GM18505 (cell line): ENCODE data around the gene FGFRL1.

ENCODE experiments used
- ATAC-seq: cut with Tn5 transposase; IDR thresholded peaks from one replicate; pipeline ENCODE4 v1.9.1; 2021; ENCODE audit not compliant: unreplicated experiment
- POLR2A ChIP-seq: IDR thresholded peaks from 4 replicates; pipeline ENCODE4 v1.6.1; 2011; ENCODE audit warnings: borderline replicate concordance; ENCODE audit not compliant: insufficient read depth, insufficient read length; ENCODE audit errors: extremely low read depth

Gene FGFRL1

DNA sequence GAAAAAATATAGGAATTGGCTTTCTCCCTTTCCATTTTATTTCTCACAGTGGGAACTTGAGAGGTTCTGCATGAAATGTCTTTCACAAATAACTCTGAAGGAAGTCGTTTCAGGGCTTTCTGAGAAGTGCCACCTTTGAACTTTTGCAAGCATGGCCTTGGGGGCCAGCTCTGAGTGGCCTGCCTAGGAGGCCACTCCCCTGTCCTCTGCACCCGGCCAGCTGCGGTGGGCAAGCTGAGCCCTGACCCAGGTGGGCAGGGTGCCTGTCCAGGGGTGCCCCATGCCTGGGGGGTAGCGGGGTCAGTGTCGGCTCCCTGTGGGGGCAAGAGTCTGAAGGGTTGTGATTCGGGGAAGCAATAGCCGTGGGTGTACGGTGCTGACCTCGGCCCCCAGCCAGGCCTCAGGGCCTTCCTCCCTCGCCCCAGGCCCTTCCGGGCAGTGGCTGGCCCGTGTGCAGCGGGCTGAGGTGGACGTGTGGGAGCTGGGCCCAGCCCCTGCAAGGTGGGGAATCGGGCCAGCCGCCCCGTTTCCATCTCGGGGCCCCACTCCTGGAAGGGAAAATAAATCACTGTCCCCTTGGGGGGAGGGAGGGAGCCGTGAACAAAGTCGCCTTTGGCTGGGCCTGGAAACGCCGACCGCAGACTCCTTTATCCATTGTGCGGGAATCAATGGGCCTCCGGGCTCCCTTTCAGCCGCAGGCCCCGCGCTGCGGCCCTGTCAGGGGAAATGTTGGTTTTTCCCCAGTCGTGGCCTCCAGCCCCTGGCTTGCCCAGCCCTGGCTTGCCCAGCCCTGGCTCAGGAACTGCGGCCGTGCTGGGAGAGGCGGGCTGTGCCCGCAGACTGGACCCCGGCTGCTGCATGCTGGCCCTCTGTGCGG lies 3.1 kb downstream of the FGFRL1 start:
- TF ChIP-seq POLR2A = no peak

DNA sequence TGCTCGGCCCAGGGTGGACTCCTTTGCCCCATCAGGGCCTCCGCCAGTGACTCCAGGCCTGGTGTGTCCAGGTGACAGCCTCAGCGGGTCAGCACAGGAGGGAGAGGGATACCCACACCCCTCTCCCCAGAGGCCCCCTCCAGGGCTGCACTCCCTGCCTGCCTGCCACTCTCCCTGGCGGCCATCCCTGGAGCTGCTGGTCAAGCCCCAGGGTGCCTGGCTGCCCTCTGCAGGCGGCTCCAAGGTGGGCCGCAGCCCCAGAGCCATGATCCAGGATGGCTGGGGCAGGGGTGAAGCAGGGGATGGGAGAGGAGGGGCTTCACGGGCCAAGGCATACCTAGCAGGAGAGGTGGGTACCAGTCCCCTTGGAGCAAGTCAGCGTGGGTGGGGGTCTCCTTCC lies 3.8 kb downstream of the FGFRL1 start:
- no peak for ATAC-seq
- no peak for TF ChIP-seq POLR2A

More for the DNA sequence above, 3.1 kb downstream of the FGFRL1 start:
- no peak for ATAC-seq

DNA sequence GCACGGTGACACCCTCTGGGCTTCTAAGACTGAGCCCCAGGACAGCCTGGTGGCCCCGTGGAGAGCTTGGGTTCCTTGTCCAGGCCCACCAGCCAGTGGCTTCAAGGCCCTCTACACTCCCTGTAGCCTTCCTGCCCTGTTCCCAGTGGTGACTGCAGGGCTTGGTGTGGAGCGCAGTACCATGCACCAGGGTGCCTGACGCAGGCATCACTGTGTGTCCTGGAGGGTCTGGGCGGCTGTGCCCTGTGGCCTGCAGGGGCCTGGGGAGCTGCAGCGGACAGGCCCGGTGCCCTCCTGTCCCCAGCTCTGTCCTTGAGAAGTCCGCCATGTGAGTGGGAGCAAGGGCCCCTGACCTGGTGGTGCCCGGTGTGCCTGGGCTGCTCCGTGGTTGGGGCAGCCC lies 4.3 kb downstream of the FGFRL1 start:
- TF ChIP-seq POLR2A = no peak
- ATAC-seq = no peak

DNA sequence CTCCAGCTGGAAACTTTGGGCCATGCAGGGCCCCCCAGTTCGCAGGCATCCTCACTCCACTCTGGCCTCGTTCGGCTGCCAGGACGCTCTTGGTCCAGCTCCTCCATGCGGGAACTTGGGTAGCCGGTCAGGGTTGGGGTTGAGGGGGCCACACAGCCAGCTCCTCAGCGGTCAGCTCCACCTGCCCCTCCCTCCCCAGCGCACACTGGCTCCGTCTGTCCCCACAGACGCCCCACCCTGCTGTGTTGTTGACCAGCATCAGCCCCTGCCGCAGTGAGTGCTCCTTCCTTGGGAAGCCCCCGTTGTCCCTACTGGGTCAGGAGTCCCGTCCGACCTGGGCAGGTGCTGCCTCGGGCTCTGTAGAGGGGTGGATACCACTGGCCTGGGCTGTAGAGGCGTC lies 5.8 kb downstream of the FGFRL1 start:
- no peak for ATAC-seq
- no peak for TF ChIP-seq POLR2A

DNA sequence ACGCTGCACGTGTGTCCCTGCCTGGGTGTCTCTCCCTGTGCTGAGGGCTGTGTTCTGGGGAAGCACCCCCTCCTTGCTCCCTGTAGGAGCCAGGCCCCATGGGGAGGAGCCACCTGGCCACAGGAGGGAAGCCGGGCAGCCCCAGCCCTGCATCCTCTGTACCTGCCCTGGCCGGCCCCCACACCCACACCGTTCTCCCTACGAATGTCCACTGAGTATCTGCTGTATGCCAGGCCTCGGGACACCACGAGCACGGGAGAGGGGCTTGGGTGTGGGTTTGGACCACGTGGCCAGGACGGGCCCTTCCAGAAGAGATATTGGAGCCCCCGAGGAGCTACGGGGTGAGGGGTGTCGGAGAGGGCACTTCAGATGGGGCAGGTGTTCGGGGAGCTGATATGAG lies 6.3 kb downstream of the FGFRL1 start:
- ATAC-seq = no peak
- TF ChIP-seq POLR2A = no peak

DNA sequence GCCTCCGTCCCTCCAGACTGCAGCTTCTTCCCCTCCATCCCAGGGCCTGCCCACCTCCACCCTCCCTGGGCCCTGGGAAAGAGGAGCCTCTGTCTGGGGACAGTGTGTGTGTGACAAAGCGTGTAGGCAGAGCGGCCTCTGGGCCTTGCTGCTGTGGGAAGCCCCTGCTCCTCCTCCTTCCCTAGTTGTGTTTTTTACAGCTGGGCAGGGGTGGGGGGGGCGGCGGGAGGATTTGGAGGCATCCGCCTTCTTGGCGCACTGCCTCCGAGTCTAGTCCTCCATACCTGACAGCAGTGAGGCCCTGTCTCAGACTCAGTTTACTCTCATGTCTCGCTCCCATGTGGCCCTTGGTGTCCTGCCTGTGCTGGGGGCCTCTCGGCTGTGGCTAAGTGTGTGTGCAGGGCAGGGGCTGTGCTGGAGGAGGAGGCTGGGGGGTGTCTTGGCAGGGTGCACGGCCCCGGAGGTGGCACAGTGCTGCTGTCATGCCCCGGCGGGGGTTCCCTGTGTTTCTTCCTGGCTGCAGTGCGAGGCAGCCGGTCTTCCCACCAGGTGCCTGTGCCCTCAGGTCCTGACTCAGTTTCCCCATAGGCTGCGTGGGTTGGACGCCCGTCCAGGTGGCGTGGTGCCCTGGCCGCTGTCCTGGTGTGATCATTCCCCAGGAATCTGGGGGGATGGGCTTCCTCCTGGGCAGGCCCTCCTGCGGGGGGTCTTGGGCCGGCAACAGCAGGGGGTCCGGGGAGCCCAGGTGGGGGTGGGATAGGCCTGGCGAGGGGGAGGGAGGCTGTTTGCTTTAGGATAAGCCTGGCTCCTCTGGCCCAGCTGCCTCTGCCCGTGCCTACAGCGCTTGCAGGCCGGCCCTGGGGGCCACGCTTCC lies 7.0 kb downstream of the FGFRL1 start:
- no peak for ATAC-seq

DNA sequence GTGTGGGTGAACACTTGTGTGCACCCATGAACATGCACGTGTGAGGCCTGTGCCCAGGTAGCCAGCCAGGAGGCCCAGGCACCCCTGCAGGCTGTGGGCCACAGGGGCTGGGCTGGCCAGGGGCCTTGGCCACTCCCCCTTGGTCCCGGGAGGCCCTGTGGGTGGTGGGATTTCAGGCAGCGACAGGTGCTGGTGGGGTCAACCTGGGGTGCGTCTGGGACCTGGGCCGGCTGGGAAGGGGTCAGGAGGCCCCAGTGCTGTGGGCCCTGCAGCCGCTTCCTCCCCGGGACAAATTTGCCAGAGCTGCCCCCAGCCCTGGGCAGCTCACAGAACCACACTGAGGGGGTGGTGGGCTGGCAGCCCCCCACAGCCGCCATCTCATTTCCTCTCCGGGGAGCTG lies 7.9 kb downstream of the FGFRL1 start:
- no peak for ATAC-seq
- TF ChIP-seq POLR2A = no peak

More for the DNA sequence above, 7.0 kb downstream of the FGFRL1 start:
- no peak for TF ChIP-seq POLR2A

DNA sequence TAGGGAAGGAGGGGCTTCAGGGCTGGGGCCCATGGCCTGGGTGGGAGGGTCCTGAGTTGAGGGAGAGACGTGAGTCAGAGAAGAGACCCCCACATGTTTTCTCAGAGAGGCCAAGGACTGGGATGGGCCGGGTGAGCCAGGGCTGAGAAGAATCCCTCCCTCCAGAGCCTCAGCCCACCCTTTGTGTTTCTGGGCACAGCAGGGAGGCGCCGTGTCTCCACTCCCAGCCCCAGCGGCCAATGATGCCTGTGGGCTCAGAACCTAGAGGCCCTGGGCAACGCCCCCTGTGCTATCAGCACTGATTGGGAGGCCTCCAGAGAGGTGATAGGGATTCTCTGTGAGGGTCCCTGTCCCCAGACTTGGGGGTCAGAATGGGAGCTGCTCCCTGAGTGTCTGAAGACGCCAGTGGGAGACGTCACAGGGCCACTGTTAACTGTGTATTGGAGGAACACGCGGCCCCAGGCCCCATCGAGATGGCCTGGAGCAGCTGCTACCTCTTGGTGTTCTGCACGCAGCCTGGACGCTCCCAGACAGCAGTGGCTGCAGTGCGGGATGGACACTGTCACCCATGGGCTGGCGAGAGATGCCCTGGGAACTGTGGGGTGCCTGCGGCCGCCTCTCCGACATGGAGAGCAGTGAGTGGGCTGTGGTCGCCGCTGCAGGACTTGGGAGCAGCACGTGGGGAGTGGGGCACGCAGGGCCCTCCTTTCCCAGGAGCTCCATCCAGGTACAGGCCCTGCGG lies 8.5 kb downstream of the FGFRL1 start:
- no peak for TF ChIP-seq POLR2A
- no peak for ATAC-seq

DNA sequence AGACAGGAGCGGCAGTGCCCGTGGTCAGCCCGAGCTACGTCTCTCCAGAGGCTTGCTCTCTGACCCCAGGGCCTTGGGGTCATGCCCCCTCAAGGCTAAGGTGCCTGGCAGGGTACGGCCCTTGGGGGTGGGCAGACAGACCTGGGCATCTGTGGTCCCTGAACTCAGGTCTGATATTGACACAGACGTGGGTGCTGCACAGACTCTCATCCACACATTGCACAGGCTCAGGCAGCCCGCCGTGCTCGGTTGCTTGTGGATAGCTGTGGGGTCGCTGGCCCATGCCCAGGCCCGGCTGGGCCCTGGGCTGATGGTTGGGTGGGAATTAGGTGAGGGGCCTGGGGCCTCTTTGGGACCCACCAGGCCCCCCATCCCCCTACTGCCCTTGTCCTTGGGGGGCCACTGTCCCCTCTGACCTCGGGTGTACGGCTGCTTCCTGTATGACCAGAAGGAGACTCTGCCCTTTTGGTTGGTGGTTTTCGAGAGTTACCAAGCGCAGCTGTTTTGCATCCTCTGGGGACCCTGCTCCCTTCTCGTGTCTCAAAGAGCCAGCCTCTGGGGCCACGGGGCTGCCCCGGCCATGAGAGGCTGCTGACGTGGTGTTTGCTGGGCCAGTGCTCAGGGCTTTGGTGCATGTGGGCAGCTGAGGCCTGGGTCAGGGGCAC lies 10.1 kb downstream of the FGFRL1 start:
- ATAC-seq = peak; percentile 52
- TF ChIP-seq POLR2A = no peak

DNA sequence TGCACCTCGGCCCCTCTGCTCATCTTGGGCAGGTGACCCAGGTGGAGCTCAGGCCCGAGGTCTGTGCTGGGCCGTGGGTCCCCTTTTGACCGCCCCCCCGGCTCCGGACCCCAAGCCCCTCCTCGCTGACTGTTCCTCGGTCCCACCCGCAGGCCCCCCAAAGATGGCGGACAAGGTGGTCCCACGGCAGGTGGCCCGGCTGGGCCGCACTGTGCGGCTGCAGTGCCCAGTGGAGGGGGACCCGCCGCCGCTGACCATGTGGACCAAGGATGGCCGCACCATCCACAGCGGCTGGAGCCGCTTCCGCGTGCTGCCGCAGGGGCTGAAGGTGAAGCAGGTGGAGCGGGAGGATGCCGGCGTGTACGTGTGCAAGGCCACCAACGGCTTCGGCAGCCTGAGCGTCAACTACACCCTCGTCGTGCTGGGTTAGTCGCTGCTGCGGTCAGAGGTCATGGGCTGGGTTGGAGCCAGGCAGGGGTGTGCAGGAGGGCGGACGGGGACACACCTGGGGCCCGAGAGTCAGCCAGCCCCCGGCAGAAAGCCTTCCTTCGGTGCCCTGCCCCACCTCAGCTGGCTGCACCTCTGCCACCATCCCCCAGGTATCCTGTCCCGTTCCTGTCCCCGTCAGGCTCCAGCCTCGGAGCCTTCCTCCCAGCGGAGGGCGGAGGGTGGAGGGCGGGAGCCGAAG lies 10.8 kb downstream of the FGFRL1 start:
- no peak for TF ChIP-seq POLR2A
- ATAC-seq = no peak

DNA sequence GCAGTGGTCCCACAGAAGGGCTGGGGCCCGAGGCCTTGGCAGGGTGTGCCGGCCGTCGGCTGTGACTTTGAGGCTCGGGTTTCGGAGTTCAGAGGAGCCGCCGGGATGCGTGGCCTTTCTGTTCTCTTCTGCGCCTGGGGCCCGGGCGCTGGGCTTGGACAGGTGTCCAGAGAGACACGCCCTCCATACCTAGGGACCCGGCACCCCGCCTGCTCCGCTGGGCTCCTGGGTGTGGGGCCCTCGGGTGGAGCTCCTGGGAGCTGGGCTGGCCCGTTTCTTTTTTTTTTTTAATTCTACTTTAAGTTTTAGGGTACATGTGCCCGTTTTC lies 11.3 kb downstream of the FGFRL1 start:
- no peak for ATAC-seq
- TF ChIP-seq POLR2A = no peak

DNA sequence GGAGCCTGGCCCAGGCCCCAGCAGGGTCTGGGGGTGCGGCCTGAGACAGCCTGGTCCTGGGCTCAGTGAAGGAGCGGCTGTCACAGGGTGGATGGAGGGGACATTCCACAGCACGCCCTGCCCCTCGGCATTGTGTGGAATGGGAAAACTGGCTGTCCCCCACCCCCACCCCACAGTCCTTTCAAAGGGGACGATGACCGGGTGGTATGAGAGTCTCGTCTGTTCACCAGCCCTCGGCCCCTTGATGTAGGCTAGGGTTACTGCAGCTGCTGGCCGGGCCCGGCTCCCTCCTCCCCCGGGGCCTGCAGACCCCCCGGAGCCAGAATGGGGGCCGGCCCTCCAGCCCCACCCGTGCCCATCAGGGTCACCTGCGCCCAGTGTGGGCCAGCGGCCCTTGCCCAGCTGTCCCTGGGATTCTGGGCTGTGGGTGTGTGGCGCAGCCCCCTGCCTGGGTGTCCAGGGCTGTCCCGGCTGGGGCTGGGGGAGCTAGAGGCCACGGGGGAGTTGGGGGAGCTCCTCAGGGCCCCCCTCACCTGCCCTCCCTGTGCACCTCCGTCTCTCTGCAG lies 11.7 kb downstream of the FGFRL1 start:
- no peak for TF ChIP-seq POLR2A
- ATAC-seq = no peak
